ENCODE measurements around the gene TMEM165. TPM values are rescaled to one million over a fixed set of nuclear protein-coding genes. Genes with fewer than 3 reads are reported as not detected.

TMEM165 gene
- total RNA-seq, 2 donors from 2014 or later, result 90.5 to 308 TPM

GRCh38 chr4:55407119-55407518 is 11.4 kb downstream of the TMEM165 start:
- Histone ChIP-seq H3K27me3 (no peaks in the 10 kb centered on the region), H3K9me3 (no peaks in the 10 kb centered on the region), H3K27ac (no peak overlapping the region), H3K4me3 (no peak overlapping the region), H3K4me1 (peaks cover 56% of the 10 kb centered on the region), H3K36me3 (replicated peaks in 1 of 2; ENCODE audit: insufficient read depth in 1 of 2, low read depth in 2 of 2) (peaks cover 0 to 7% of the 10 kb centered on the region in 2 donors)
- ATAC-seq (no peak), DNase-seq (no peak)
- 84% methylated on average over 3 of the region's 3 CpGs for WGBS, 2 donors
- no peak for TF ChIP-seq CTCF (IDR thresholded peaks at IDR 0.05)
- no peak for TF ChIP-seq POLR2A (IDR thresholded peaks at IDR 0.05)
- intact Hi-C loops (cut with DNase I), result no loop called here

DNA sequence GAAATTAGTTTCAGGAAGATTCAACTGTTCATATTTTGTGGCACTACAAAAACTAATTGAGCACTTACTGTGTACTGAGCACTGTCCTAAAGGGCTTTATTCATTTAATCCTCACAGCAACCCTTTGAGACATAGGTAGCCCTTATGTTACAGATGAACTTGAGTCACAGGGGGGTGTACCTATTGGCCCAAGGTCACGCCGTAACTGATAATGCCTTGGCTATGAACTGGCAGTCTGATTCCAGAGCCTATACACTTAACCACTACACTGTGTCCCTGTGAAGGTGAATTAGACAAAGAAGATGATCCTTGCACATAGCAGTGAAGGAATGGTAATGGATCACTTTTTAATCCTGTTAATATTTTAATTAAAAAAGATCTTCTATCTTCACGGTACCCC is 12.0 kb downstream of the TMEM165 start:
- TF ChIP-seq POLR2A (IDR thresholded peaks at IDR 0.05), result no peak
- TF ChIP-seq CTCF (IDR thresholded peaks at IDR 0.05), result no peak
- 26 to 27% methylated on average over 3 of the region's 3 CpGs for WGBS, 2 donors
- DNase-seq (peak in 1 of 4 donors; percentile 42), ATAC-seq (no peak)
- Histone ChIP-seq H3K36me3 (replicated peaks in 1 of 2; ENCODE audit: insufficient read depth in 1 of 2, low read depth in 2 of 2) (peaks cover 0 to 7% of the 10 kb centered on the region in 2 donors), H3K4me1 (peaks cover 56% of the 10 kb centered on the region), H3K4me3 (no peak overlapping the region), H3K27me3 (no peaks in the 10 kb centered on the region), H3K9me3 (no peaks in the 10 kb centered on the region), H3K27ac (peak overlapping the region in 1 of 4 donors; percentile 21)
- intact Hi-C loops (cut with DNase I), result no loop called here

DNA sequence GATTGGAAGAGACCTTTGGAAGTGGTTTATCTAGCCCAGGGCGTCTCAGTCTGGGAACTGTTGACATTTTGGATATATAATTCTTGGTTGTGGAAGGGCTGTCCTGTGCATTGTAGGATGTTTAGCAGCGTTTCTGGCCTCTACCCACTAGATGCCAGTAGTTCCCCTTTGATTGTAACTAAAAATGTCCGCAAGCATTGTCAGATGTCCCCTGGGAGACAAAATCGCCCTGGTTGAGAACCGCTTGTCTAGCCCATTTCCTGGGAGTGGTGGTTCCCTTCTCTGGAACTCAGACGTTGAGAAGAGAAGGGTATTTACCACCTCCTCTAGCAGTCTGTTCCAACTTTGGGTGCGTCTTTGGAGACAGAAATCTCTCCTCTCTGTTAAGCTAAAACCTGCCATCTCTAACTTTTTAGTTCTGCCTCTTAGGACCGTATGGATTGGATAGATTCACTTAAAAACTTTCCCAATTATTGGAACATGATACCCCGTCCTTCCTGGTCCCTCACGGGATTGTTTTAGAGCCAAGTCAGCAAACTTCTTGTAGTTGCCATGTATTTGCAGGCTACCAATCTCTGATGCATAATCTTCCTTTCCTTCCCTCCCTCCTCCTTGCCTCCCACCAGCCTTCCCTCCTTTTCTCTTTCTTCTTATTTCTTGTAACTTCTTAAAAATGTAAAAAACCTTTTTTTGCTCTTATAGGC is 13.9 kb downstream of the TMEM165 start:
- peaks cover 56% of the 10 kb centered on the region for H3K4me1 ChIP-seq
- 43 to 47% methylated on average over 7 to 10 of the region's 10 CpGs for WGBS, 2 donors
- H3K4me3 ChIP-seq, result no peak overlapping the region
- TF ChIP-seq CTCF (IDR thresholded peaks at IDR 0.05), result peak in 3 of 7 experiments; percentile 21 to 26 (median 25)
- no peak for TF ChIP-seq POLR2A (IDR thresholded peaks at IDR 0.05)
- no peaks in the 10 kb centered on the region for H3K27me3 ChIP-seq
- no peak for ATAC-seq
- peak overlapping the region in 1 of 4 donors; percentile 21 for H3K27ac ChIP-seq
- no peak for DNase-seq
- H3K36me3 ChIP-seq (replicated peaks in 1 of 2; ENCODE audit: insufficient read depth in 1 of 2, low read depth in 2 of 2), result peaks cover 0 to 7% of the 10 kb centered on the region in 2 donors
- intact Hi-C loops (cut with DNase I), result no loop called here
- H3K9me3 ChIP-seq, result no peaks in the 10 kb centered on the region

DNA sequence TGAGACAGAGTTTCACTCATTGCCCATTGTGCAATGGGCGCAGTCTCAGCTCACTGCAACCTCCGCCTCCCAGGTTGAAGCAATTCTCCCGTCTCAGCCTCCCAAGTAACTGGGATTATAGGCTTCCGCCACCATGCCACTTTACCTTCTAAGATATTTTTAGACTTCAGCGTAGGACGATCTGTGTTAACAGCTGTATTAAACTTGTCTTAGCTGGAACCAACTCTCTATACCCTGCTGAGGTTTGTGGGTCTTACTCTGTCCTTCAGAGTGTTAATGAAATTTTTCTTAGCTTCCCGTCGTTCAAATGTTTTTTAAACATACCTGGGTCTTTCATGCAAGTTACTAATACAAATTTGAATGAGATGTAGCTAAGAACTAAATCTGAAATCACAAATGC is 14.7 kb downstream of the TMEM165 start:
- no peak overlapping the region for H3K4me3 ChIP-seq
- WGBS, 2 donors, result 82% methylated on average over 8 of the region's 8 CpGs
- no peaks in the 10 kb centered on the region for H3K27me3 ChIP-seq
- H3K9me3 ChIP-seq, result no peaks in the 10 kb centered on the region
- no peak for TF ChIP-seq POLR2A (IDR thresholded peaks at IDR 0.05)
- TF ChIP-seq CTCF (IDR thresholded peaks at IDR 0.05), result no peak
- peaks cover 0 to 7% of the 10 kb centered on the region in 2 donors for H3K36me3 ChIP-seq (replicated peaks in 1 of 2; ENCODE audit: insufficient read depth in 1 of 2, low read depth in 2 of 2)
- peaks cover 52% of the 10 kb centered on the region for H3K4me1 ChIP-seq
- intact Hi-C loops (cut with DNase I), result no loop called here
- ATAC-seq (no peak), DNase-seq (no peak)
- H3K27ac ChIP-seq, result no peak overlapping the region

GRCh38 chr4:55411621-55412020 is 15.9 kb downstream of the TMEM165 start:
- TF ChIP-seq POLR2A (IDR thresholded peaks at IDR 0.05) (no peak), CTCF (IDR thresholded peaks at IDR 0.05) (no peak)
- intact Hi-C loops (cut with DNase I), result no loop called here
- ATAC-seq (peak; percentile 45), DNase-seq (peak in 3 of 4 donors; percentile 26 to 44 (median 41))
- WGBS, 2 donors, result 46 to 57% methylated on average over 6 of the region's 6 CpGs
- Histone ChIP-seq H3K9me3 (no peaks in the 10 kb centered on the region), H3K4me1 (peaks cover 44% of the 10 kb centered on the region), H3K36me3 (replicated peaks in 1 of 2; ENCODE audit: insufficient read depth in 1 of 2, low read depth in 2 of 2) (peaks cover 0 to 8% of the 10 kb centered on the region in 2 donors), H3K27ac (peak overlapping the region in 1 of 4 donors; percentile 7), H3K4me3 (no peak overlapping the region), H3K27me3 (no peaks in the 10 kb centered on the region)

All from body of pancreas (tissue), 4 donors.